Stimulated activated CD8-positive, alpha-beta memory T cell treated with anti-CD3 and anti-CD28 coated beads, Interleukin-7, amount 100 ng/mL, for 48 hours (primary cell): Measurements from ENCODE around the gene ANK2.

Experiments used
- DNase-seq, 2 donors: peaks; one replicate each; pipeline ENCODE4 v3.0.0-alpha.2; 2020; ENCODE audit warnings: low read depth in 1 of 2; ENCODE audit errors: extremely low read depth in 1 of 2

Gene ANK2

DNA sequence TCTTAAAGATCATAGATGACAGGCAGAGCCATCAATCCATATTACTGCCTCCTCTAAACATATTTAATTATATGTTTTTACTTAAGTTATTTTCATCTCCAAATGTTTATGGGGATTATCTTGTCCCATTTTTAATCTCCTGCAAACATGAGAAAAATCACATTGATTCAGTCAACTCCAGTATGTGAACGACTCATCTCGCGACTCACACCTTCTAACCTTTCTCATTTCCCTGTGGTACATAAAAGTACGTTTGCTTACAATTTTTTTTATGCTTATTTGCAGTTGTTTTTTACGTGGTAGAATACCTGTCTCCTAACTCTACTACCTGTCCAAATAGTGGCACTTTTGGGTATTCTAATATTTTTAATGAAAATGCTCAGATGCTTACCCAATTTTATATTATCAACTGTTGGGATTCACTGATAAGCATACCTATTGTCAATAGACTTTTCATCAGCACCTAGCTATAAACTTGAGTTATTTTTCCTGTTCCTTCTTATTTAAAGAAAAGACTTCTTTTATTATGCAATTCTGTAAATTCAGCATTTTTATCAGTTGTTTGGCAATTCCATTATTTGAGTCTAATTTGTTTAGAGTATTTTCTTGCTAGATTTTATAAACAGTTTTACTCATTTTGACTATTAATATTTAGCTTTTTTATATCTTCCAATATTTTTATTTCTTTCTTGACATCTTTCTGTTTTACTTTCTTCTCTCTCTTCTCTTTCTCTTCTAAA lies 276.6 kb downstream of the ANK2 start:
- DNase-seq = no peak

DNA sequence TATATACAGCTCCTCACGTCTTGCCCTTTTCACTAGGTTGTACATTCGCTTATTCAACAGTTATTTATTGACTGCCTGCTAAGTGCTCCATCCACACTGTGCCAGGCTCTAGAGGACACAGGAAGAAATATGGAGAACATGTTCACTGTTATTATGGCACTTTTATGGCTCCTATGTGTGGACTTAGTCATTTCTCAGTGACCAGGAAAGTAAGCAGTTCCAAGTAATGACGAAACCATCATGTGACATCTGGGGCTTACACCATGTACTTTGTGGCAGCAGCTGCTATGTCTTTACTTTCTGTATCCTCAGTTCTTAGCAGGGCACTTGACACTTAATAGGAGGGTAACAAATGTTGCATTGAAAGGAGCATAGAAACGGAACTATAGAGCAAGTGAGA lies 278.0 kb downstream of the ANK2 start:
- no peak for DNase-seq

DNA sequence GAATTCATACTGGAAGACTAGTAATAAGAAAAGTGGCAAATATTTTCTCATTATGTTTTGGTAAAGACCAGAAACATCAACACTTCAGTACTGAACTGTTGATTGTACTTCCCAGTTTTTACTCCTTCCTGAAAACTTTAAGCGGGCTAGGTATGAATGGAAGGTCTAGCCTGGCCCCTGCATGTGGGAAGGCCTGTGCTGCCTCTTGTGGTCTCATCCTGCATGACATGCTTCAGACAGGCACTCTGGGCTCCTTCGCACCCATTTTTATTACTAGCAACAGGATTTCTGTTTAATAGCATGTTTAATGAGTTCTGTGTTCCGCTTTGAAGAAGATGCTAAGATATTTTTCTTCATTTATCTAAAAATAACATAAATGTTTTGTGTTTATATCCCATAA lies 279.1 kb downstream of the ANK2 start:
- no peak for DNase-seq

DNA sequence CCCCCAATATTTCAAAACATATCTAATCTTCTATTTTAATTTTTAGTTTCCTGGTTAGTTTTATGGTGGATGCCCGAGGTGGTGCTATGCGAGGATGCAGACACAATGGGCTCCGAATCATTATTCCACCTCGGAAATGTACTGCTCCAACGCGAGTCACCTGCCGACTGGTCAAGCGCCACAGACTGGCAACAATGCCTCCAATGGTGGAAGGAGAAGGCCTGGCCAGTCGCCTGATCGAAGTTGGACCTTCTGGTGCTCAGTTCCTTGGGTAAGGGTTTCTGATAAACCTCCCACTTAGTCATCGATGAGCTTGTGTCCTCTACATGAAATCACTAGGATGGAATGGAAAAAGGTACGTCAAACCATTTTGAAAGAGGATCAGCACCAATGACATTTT lies 280.7 kb downstream of the ANK2 start:
- no peak for DNase-seq

DNA sequence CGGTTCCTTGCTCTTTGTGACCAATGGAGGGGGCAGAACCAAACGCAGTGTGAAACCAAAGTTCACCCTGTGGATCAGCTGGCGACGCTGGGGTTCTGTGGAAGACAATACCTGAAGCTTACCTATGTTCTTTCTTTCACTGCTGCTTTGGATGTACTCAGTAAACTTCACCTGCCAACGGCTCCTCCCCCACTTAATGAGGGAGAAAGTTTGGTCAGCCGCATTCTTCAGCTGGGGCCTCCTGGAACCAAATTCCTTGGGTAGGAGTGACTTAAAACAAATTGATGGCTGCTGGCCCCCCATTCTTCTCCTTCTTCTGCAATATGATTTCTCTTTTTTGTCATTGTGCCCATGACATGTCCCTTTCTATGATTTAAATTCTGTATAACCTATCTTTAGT lies 282.4 kb downstream of the ANK2 start:
- DNase-seq = no peak

DNA sequence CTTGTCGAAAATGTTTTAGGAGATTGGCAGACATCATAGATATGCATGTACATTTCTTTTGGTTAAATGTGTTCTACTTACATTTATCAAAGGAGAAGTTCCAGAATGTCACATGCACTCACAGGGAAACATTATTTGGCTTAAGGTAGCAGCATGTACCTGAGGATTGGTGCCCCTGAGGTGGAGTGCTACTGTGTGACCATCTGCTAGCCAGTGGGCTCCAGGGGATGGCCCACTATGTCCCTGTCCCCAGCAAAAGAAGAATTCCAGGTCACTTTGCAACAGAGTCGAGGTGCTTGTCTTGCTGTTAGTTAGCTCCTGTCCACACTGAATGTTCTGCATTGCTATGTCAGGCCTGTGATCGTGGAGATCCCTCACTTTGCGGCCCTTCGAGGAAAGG lies 283.2 kb downstream of the ANK2 start:
- DNase-seq = no peak

DNA sequence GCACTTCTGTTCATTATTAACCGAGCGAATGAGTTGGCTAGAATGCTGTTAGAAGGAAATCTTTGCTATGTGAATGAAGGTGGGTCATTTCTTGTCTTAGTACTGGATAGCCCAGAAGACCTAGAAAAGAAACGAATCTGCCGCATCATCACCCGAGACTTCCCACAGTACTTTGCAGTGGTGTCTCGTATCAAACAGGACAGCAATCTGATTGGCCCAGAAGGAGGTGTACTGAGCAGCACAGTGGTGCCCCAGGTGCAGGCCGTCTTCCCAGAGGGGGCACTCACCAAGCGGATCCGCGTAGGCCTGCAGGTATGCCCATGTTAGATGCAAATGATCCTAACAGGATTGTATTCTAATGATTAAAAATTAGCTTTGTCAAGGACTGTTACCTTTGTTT lies 286.3 kb downstream of the ANK2 start:
- no peak for DNase-seq

DNA sequence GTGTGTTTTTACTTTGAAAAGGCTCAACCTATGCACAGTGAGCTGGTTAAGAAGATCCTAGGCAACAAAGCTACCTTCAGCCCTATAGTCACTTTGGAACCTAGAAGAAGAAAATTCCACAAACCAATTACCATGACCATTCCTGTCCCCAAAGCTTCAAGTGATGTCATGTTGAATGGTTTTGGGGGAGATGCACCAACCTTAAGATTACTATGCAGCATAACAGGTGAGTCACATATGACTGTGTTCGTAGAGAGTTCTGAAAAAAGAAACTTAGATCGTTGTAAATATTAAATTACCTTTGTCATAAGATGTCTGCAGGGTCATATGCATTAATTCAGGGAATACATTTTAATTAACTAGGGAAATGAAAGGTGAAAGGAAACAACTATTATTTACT lies 287.1 kb downstream of the ANK2 start:
- no peak for DNase-seq

DNA sequence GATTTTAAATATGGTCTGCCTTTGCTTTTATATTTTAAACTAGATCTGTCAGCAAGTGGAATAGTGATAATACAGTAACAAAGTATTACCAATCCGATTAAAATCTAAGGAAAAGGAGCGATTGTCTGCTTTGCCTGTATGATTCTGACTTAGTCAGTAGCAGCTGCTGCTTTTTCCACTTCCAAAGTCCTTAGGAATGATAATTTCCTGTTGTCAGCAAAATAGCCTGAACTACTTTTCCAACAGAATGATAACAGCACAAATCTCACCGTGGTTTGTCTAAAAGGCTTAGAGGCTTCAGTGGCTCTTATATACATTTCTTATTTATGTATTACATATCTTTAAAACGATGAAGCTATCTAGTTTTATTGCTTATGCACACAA lies 290.0 kb downstream of the ANK2 start:
- no peak for DNase-seq

DNA sequence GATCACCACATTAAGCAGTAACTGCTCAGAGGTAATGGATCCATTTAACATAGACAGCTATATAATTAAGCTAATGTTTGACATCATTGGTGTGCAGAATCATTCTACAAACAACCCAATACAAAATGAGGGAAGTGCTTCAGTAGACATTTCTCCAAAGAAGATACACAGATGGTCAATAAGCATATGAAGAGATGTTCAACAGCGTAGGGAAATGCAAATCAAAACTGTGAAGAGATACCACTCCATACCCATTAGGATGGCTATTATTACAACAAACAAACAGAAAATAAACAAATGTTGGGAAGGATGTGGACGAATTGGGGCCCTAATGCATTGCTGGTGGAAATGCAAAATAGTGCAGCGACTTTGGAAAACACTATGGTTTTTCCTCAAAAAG lies 294.6 kb downstream of the ANK2 start:
- DNase-seq = no peak

DNA sequence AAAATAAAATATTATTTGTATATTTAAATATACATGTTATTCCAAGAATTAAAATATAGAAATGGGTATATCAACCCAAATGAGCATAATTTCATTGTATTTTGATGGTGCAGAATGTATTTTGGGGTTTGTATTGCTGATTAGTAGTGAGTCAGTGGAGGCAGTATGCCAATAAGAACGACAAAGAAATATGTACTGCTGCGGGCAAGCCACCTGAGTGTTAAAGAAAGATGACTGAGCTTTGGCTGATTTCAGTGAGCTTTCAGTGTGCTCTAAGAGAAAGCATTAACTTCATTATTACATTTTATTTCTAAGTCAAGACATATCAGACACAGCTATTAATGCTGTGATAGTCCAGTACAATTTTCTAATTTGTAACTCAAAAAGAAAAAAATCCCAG lies 297.8 kb downstream of the ANK2 start:
- DNase-seq = no peak

DNA sequence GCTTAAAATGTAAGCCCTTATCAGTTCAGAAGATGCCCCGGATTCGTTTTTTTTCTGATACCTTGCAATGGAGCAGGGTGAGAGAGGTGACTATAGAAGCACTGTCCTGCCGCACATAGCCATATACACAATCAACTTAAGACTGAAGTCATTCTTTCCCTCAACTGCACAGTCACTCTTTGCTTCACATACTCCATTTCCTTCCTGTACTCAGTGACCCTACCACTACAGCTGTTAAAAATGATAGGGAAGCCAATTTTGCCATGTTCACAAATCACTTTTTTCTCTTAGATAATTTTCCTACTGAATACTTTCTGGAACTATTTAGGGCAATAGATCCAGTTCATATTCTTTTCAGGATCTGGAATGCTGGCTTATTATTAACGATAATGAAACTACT lies 300.0 kb downstream of the ANK2 start:
- no peak for DNase-seq

DNA sequence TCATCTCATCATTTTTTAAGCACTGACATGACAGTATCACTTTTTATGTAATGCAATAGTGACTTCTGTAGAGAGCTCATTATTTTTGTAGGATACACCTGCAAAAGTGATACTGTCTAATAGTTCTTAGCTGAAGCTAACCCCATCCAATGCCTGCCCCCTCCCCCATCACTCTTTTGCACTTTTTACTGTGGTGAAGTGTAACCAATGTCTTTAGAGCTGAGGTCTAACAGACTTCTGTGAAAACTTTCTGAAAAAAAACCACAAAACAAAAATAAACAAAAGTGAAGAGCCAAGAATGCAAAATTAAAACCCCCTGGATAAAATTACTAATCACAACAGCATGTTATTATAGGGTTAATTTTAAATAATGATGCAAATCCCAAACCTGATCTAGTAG lies 301.1 kb downstream of the ANK2 start:
- no peak for DNase-seq

DNA sequence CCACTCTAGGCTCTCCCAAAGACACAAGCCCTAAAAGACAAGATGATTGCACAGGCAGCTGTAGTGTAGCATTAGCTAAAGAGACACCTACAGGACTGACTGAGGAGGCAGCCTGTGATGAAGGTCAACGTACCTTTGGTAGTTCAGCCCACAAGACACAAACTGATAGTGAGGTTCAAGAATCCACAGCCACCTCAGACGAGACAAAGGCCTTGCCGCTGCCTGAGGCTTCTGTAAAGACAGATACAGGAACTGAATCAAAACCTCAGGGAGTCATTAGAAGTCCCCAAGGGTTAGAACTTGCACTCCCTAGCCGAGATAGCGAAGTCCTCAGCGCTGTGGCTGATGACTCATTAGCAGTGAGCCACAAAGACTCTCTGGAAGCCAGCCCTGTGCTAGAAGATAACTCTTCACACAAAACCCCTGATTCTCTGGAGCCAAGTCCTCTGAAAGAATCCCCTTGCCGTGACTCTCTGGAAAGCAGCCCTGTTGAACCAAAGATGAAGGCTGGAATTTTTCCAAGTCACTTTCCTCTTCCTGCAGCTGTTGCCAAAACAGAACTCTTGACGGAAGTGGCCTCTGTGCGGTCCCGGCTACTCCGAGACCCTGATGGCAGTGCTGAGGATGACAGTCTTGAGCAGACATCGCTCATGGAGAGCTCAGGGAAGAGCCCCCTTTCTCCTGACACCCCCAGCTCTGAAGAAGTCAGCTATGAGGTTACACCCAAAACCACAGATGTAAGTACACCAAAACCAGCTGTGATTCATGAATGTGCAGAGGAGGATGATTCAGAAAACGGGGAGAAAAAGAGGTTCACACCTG lies 306.3 kb downstream of the ANK2 start:
- peak; percentile 44 to 78 for DNase-seq

DNA sequence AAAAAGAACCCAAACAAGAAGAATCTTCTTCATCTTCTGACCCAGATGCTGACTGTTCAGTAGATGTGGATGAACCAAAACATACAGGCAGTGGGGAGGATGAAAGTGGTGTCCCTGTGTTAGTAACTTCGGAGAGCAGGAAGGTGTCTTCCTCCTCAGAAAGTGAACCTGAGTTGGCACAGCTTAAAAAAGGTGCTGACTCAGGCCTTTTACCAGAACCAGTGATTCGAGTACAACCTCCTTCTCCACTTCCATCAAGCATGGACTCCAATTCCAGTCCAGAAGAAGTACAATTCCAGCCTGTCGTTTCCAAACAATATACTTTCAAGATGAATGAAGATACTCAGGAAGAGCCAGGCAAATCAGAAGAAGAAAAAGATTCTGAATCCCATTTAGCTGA lies 307.0 kb downstream of the ANK2 start:
- DNase-seq = no peak

DNA sequence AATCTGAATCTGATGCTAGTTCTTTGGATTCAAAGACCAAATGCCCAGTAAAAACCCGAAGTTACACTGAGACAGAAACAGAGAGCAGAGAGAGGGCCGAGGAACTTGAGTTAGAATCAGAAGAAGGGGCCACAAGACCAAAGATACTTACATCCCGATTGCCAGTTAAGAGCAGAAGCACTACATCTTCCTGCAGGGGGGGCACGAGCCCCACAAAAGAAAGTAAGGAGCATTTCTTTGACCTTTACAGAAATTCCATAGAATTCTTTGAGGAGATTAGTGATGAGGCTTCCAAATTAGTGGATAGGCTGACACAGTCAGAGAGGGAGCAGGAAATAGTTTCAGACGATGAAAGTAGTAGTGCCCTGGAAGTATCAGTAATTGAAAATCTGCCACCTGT lies 309.3 kb downstream of the ANK2 start:
- no peak for DNase-seq

DNA sequence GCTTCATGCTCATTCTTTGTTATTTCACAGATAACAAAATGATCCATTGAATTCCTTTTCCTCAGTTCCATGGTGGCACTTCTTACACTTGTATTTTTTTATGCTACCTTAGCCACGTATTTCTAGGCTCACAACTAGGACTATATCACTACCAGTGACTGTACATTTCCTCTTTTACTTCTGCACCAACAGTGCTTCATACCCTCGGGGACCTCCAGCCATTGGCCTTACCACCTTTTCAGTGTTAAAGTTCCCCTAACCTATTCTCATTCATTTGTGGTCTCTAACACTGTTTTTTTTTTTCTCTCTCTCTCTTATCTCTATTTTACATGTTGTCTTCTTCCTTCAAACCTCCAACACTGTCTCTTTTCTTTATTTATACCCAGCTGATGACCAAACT lies 315.9 kb downstream of the ANK2 start:
- DNase-seq = no peak

DNA sequence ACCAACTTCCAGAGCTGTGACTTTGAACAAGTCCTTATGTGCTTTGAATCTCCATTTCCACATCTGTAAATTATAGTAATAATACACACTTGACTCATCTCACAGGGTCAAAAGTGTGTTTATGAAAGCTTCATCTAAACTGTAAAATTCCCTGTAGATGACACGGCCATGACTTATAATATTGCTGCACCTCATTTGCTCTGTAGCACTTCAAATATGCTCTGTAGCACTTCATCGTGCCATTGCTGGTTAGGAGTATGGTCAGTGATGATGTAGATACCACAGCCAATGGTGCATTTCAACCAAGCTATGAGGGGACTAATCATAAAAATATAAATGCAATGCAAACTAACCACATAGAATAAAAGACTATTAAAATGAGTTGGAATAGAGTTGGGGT lies 318.6 kb downstream of the ANK2 start:
- no peak for DNase-seq

DNA sequence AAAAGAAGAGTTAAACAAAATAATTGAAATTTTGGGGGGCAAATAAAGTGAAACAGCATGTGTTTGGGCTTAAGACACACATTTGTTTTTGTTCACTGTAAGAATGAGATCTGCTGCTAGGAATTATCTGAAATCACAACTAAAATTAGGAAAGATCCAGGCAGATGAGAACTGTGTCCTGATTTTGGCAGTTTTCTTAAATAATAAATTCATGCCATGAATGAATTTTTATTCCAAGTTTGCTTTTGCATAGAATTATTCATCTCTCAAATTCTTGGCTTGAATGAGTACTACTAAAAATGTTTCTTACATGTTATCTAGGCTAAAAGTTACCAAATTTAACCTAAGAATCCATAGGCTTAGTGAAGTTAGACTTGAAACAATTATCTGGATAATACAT lies 321.7 kb downstream of the ANK2 start:
- no peak for DNase-seq

DNA sequence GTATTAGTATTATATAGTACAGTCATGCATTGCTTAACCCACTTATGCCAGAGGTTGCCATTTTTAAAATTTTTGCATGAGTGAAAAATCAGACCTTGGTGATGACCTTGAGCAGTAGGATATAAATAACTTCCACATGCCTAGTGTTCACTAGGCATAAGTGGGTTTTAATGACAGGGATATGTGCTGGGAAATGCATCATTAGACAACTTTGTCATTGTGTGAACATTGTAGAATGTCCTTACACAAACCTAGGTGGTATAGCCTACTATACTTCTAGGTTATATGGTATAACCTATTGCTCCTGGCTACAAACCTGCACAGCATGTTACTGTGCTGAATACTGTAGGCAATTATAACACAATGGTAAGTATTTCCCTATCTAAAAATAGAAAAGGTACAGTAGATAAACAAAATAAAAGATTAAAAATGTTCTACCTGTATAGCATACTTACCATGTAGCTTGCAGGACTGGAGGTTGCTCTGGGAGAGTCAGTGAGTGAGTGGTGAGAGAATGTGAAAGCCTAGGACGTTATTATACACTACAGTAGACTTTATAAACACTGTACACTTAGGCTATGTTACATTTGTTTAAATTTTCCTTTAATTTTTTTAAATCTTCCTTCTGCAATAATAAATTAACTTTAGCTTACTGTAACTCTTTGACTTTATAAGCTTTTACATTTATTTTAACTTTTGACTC lies 326.7 kb downstream of the ANK2 start:
- no peak for DNase-seq

DNA sequence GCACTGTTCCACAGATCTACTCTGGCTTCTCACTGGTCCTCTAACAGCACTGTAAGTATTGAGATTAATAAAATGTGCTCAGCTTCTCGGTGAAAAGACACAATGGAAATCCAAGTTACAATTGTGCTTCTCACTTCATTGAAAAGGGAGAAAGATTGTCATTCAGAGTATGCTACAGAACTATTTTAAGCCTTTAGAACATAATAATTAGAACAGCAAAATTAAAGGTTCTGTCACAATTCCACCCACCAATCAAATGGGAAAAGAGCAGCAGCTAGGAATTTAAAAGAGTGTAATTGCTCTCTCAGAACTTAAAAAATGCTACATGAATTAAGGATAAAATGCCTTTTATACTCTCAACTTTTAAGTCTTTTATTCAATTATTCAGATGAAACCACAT lies 329.4 kb downstream of the ANK2 start:
- DNase-seq = no peak

DNA sequence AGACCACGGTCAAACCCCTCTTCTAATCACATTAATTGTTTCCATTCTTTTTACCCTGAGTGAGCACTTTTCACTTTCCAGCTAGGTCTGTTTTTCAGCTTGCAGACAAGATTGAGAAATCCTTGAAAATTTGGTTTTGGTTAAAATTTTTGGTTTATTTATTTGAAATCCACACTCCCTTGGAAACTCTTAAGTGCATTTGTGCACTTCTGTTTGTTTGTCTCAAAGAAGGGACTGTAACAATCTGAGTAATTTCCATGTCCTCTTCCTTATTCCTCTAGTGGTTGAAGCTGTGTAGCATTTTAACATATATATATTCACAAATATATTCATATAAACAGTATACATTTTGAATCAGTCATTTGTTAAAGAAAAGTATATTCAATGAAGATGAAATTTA lies 333.3 kb downstream of the ANK2 start:
- DNase-seq = no peak
